ENCODE results near the gene ACAA1. TPM values are rescaled to one million over a fixed set of nuclear protein-coding genes. Genes with fewer than 3 reads are reported as not detected.

ACAA1 gene
- total RNA-seq, 2 experiments from 2014 or later: 99.7 to 104 TPM

DNA sequence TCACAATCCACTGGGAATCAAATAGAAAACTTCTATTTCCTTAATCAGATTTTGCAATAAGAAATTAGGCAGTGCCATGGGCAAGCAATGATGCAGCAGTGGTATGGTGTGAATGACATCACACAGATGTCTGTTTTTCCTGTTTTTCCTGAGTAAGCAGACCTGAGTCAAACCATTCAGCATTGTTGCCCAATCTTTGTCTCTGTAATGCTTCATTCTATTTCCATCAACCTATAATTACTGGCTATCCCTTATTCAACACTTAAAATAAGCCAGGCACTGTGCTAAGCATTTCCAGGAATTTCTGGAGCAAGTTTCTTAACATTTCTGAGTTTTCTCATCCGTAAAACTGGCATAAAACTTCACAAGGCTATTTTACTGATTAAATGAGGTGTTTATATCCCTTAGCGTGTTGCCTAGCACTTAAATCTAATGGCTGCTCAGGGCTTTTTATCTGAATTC is 17.1 kb upstream of the ACAA1 start:
- DNase-seq: no peak
- H3K27me3 Mint-ChIP-seq (ENCODE audit: low read depth): no peaks in the 10 kb centered on the region
- no peak overlapping the region for H3K4me3 Mint-ChIP-seq
- no peak for ATAC-seq
- H3K9me3 Mint-ChIP-seq (ENCODE audit: insufficient read depth): no peaks in the 10 kb centered on the region
- ChIA-PET POLR2A (interaction anchor here (1.7 to 6.8 kb wide), 3 partner anchors 10 to 17 kb away, joined by 5 to 57 read pairs (median 8); partner anchors contain the start of genes ACAA1 and OXSR1), CTCF (interaction anchor here (0.9 to 4.8 kb wide), 3 partner anchors 10 to 57 kb away, joined by 3 to 50 read pairs (median 4); partner anchors contain the start of gene OXSR1)
- no peak overlapping the region for H3K27ac Mint-ChIP-seq
- no peaks in the 10 kb centered on the region for H3K36me3 Mint-ChIP-seq (ENCODE audit: low read depth)
- H3K4me1 Mint-ChIP-seq (ENCODE audit: low read depth): peaks cover 42% of the 10 kb centered on the region

GRCh38 chr3:38153221-38153620 is 16.3 kb upstream of the ACAA1 start:
- no peak for DNase-seq
- no peaks in the 10 kb centered on the region for H3K9me3 Mint-ChIP-seq (ENCODE audit: insufficient read depth)
- no peaks in the 10 kb centered on the region for H3K36me3 Mint-ChIP-seq (ENCODE audit: low read depth)
- ChIA-PET POLR2A (interaction anchor here (1.3 to 6.8 kb wide), 3 partner anchors 11 to 16 kb away, joined by 8 to 57 read pairs (median 9); partner anchors contain the start of genes ACAA1 and OXSR1), CTCF (interaction anchor here (4.8 kb wide), 1 partner anchor 11 kb away, joined by 50 read pairs; the partner anchor contains the start of gene OXSR1)
- no peak overlapping the region for H3K27ac Mint-ChIP-seq
- H3K4me3 Mint-ChIP-seq: no peak overlapping the region
- H3K4me1 Mint-ChIP-seq (ENCODE audit: low read depth): peaks cover 43% of the 10 kb centered on the region
- no peak for ATAC-seq
- no peaks in the 10 kb centered on the region for H3K27me3 Mint-ChIP-seq (ENCODE audit: low read depth)

- no peak for ATAC-seq
- DNase-seq: no peak
These were observed 15.7 kb upstream of the ACAA1 start for GRCh38 chr3:38152609-38153008.

GRCh38 chr3:38151667-38152265 is 14.8 kb upstream of the ACAA1 start:
- ATAC-seq (peak; percentile 67), DNase-seq (no peak)
- POLR2A ChIA-PET: interaction anchor here (1.3 to 6.8 kb wide), 3 partner anchors 12 to 14 kb away, joined by 9 to 57 read pairs (median 11); partner anchors contain the start of genes ACAA1 and OXSR1
- H3K36me3 Mint-ChIP-seq (ENCODE audit: low read depth): peaks cover 9% of the 10 kb centered on the region
- peaks cover 12% of the 10 kb centered on the region for H3K9me3 Mint-ChIP-seq (ENCODE audit: insufficient read depth)
- peaks cover 46% of the 10 kb centered on the region for H3K4me1 Mint-ChIP-seq (ENCODE audit: low read depth)
- H3K27me3 Mint-ChIP-seq (ENCODE audit: low read depth): no peaks in the 10 kb centered on the region
- H3K27ac Mint-ChIP-seq: peak overlapping the region; percentile 83
- H3K4me3 Mint-ChIP-seq: no peak overlapping the region
- CTCF ChIA-PET: interaction anchor here (4.8 kb wide), 1 partner anchor 12 kb away, joined by 50 read pairs; the partner anchor contains the start of gene OXSR1

More at GRCh38 chr3:38152609-38153008, 15.7 kb upstream of the ACAA1 start:
- peaks cover under 1% of the 10 kb centered on the region for H3K36me3 Mint-ChIP-seq (ENCODE audit: low read depth)
- H3K27ac Mint-ChIP-seq: no peak overlapping the region
- CTCF ChIA-PET: interaction anchor here (4.8 kb wide), 1 partner anchor 11 kb away, joined by 50 read pairs; the partner anchor contains the start of gene OXSR1
- H3K4me1 Mint-ChIP-seq (ENCODE audit: low read depth): peaks cover 46% of the 10 kb centered on the region
- peaks cover 4% of the 10 kb centered on the region for H3K9me3 Mint-ChIP-seq (ENCODE audit: insufficient read depth)
- POLR2A ChIA-PET: interaction anchor here (1.3 to 6.8 kb wide), 3 partner anchors 12 to 15 kb away, joined by 9 to 57 read pairs (median 11); partner anchors contain the start of genes ACAA1 and OXSR1
- H3K4me3 Mint-ChIP-seq: no peak overlapping the region
- H3K27me3 Mint-ChIP-seq (ENCODE audit: low read depth): no peaks in the 10 kb centered on the region

DNA sequence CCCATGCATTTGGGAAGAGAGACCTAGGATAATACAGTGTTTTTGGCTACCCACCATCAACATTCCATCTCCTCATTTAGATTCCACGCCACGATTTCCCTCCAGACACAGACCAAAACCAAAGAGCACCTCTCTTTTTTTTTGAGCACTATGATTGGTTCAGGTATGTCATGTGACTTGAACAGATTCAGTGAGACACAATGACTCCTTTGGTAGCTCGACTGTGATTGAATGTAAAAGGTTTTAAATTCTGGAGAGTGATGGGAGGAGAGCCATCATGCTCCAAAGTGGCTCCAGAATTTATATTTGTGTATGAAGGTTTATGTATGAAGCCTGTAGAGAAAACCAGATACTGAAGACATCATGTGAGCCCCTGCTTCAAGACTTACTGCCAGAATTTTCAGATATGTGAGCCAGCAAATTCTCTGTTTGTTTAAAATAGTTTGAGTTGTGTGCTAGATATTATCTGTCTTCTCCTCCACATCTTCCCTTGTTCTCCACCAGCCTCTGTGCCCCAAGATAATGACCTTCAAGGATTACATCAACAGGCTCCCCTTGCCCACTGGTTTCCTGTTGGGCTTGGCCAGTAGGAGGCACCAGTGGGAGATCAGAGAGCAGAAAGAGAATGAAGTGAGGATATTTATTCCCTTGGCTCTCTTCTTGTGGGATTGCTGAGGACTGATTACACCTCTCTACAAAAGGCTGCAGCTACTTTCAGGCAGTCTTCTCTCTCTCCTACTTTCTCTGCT is 14.0 kb upstream of the ACAA1 start:
- H3K36me3 Mint-ChIP-seq (ENCODE audit: low read depth): peaks cover 14% of the 10 kb centered on the region
- peak overlapping the region; percentile 83 for H3K27ac Mint-ChIP-seq
- ATAC-seq: no peak
- ChIA-PET POLR2A (interaction anchor here (2.2 to 6.8 kb wide), 2 partner anchors 13 to 14 kb away, joined by 11 to 57 read pairs; partner anchors contain the start of genes ACAA1 and OXSR1), CTCF (interaction anchor here (4.8 kb wide), 1 partner anchor 13 kb away, joined by 50 read pairs; the partner anchor contains the start of gene OXSR1)
- no peak for DNase-seq
- no peaks in the 10 kb centered on the region for H3K27me3 Mint-ChIP-seq (ENCODE audit: low read depth)
- H3K4me1 Mint-ChIP-seq (ENCODE audit: low read depth): peaks cover 46% of the 10 kb centered on the region
- no peak overlapping the region for H3K4me3 Mint-ChIP-seq
- H3K9me3 Mint-ChIP-seq (ENCODE audit: insufficient read depth): peaks cover 19% of the 10 kb centered on the region

DNA sequence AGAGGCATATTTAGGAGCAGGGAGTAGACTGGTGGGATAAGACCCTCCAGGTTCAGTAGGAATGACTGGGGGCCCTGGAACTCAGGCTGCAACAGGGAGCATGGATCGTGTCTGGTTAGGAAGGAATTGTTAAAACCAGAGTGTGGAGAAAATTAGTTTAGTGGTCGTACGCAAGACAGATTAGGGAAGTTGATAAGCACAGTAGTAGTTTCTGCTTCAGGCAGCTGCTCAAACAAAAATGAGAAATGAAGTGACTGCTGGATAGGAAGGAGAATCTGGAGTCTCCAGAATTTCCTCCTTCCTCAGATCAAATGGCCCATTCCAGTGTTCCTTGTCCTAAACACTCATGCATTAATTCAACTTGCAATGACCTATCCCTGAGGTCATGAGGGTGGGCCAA is 12.8 kb upstream of the ACAA1 start:
- DNase-seq: no peak
- no peak overlapping the region for H3K4me3 Mint-ChIP-seq
- no peaks in the 10 kb centered on the region for H3K27me3 Mint-ChIP-seq (ENCODE audit: low read depth)
- H3K27ac Mint-ChIP-seq: no peak overlapping the region
- H3K36me3 Mint-ChIP-seq (ENCODE audit: low read depth): peaks cover 14% of the 10 kb centered on the region
- no peak for ATAC-seq
- POLR2A ChIA-PET: interaction anchor here (6.8 kb wide), 1 partner anchor 15 kb away, joined by 57 read pairs; the partner anchor contains the start of gene OXSR1
- H3K9me3 Mint-ChIP-seq (ENCODE audit: insufficient read depth): peaks cover 19% of the 10 kb centered on the region
- CTCF ChIA-PET: interaction anchor here (2.0 kb wide), 1 partner anchor 14 kb away, joined by 7 read pairs; no protein-coding TSS in a partner anchor
- H3K4me1 Mint-ChIP-seq (ENCODE audit: low read depth): peaks cover 39% of the 10 kb centered on the region

DNA sequence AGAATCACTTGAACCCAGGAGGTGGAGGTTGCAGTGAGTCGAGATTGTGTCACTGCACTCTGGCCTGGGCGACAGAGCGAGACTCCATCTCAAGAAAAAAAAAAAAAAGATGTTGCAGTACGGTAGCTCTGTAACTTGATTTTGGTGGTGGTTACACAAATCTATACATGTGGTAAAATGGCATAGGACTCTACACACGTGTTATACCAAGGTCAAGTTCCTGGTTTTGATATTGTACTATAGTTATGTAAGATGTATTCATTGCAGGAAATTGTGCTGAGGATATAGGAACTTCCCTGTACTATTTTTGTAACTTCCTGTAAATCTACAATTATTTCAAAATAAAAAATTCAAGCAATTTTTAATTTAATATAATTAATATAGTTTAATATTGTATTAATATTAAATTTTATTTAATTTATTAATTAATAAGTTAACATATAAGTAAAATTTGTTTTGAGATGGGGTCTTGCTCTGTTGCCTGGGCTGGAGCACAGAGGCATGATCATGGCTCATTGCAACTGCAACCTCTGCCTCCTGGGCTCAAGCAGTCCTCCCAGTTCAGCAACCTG is 11.5 kb upstream of the ACAA1 start:
- Mint-ChIP-seq H3K36me3 (ENCODE audit: low read depth) (peaks cover 14% of the 10 kb centered on the region), H3K4me1 (ENCODE audit: low read depth) (peaks cover 28% of the 10 kb centered on the region), H3K4me3 (no peak overlapping the region), H3K9me3 (ENCODE audit: insufficient read depth) (peaks cover 19% of the 10 kb centered on the region), H3K27me3 (ENCODE audit: low read depth) (no peaks in the 10 kb centered on the region), H3K27ac (no peak overlapping the region)
- ChIA-PET CTCF (interaction anchor here (0.6 to 2.0 kb wide), 3 partner anchors 15 to 150 kb away, joined by 4 to 7 read pairs (median 5); partner anchors contain the start of gene OXSR1), POLR2A (interaction anchor here (1.9 to 6.8 kb wide), 2 partner anchors 16 to 17 kb away, joined by 10 to 57 read pairs; partner anchors contain the start of gene OXSR1)
- ATAC-seq (no peak), DNase-seq (peak; percentile 11)

DNA sequence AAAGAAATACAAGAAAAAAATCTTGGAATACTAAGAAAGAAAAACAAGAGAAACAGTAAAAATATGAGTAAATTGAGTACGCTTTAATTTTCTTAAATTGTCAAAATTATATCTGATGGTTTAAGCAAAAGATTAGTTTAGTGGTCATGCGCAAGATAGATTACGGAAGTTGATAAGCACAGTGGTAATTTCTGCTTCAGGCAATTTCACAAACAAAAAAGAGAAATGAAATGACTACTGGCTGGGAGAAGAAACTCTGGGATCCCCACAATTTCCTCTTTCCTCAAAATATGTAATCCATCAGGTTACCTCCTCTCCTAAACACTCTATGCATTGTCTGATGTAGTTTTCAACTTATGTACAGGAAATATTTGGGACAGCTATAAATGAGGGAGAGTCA is 10.5 kb upstream of the ACAA1 start:
- ATAC-seq (no peak), DNase-seq (no peak)
- CTCF ChIA-PET: interaction anchor here (1.2 kb wide), 1 partner anchor 18 kb away, joined by 4 read pairs; the partner anchor contains the start of gene OXSR1
- POLR2A ChIA-PET: interaction anchor here (1.9 kb wide), 1 partner anchor 18 kb away, joined by 10 read pairs; the partner anchor contains the start of gene OXSR1
- Mint-ChIP-seq H3K27ac (no peak overlapping the region), H3K4me3 (no peak overlapping the region), H3K4me1 (ENCODE audit: low read depth) (peaks cover 21% of the 10 kb centered on the region), H3K27me3 (ENCODE audit: low read depth) (no peaks in the 10 kb centered on the region), H3K36me3 (ENCODE audit: low read depth) (peaks cover 17% of the 10 kb centered on the region), H3K9me3 (ENCODE audit: insufficient read depth) (peaks cover 19% of the 10 kb centered on the region)

DNA sequence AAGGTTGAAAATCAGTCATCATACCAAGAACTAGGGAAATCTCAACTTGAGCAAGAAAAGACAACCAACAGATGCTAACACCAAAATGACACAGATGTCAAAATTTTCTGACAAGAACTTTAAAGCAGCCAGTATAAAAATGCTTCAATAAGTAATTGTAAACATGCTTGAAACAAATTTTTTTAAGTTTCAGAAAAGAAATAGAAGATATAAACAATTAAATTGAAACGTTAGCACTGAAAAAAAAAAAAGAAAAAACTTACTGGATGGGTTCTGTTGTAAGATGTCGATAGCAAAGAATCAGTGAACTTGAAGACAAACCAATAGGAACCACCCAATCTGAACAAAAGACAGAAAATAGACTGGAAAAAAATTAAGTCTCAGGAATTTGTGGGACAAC is 9.6 kb upstream of the ACAA1 start:
- Mint-ChIP-seq H3K4me1 (ENCODE audit: low read depth) (peaks cover 17% of the 10 kb centered on the region), H3K27ac (no peak overlapping the region), H3K27me3 (ENCODE audit: low read depth) (no peaks in the 10 kb centered on the region), H3K36me3 (ENCODE audit: low read depth) (peaks cover 25% of the 10 kb centered on the region), H3K4me3 (no peak overlapping the region), H3K9me3 (ENCODE audit: insufficient read depth) (peaks cover 19% of the 10 kb centered on the region)
- ChIA-PET POLR2A (interaction anchor here (1.9 kb wide), 1 partner anchor 19 kb away, joined by 10 read pairs; the partner anchor contains the start of gene OXSR1), CTCF (no interaction called here)
- DNase-seq (no peak), ATAC-seq (no peak)

DNA sequence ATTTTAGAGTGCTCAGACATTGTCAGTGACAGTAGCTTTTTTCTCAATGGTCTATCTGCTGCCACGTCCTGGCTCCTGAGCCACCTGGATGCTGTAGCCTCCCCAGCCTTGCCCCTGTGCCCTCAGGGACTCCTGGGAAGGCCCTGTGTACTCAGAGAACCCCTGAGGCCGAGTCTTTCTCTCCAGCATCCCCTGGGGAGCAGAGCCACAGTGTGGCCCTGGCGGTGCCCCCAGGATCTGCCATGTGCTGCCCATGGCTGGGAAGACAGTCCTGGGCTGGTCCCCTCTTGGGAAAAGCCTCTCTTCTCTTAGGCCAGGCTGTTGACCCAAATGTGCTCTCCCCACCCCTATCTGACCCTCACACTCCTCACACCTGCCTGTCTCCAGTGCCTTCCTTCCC is 6.6 kb upstream of the ACAA1 start:
- CTCF ChIA-PET: interaction anchor here (5.1 kb wide), 1 partner anchor 21 kb away, joined by 30 read pairs; the partner anchor contains the start of gene OXSR1
- no peak overlapping the region for H3K4me3 Mint-ChIP-seq
- H3K27ac Mint-ChIP-seq: no peak overlapping the region
- H3K9me3 Mint-ChIP-seq (ENCODE audit: insufficient read depth): peaks cover 19% of the 10 kb centered on the region
- peaks cover 45% of the 10 kb centered on the region for H3K36me3 Mint-ChIP-seq (ENCODE audit: low read depth)
- H3K27me3 Mint-ChIP-seq (ENCODE audit: low read depth): no peaks in the 10 kb centered on the region
- peaks cover 29% of the 10 kb centered on the region for H3K4me1 Mint-ChIP-seq (ENCODE audit: low read depth)
- DNase-seq: no peak
- no peak for ATAC-seq
- POLR2A ChIA-PET: interaction anchor here (7.5 kb wide), 1 partner anchor 22 kb away, joined by 153 read pairs; the partner anchor contains the start of gene OXSR1

GRCh38 chr3:38142959-38143358 is 6.0 kb upstream of the ACAA1 start:
- ATAC-seq (no peak), DNase-seq (no peak)
- ChIA-PET CTCF (interaction anchor here (1.2 to 5.1 kb wide), 2 partner anchors 21 to 337 kb away, joined by 3 to 30 read pairs; partner anchors contain the start of gene OXSR1), POLR2A (interaction anchor here (7.5 kb wide), 1 partner anchor 22 kb away, joined by 153 read pairs; the partner anchor contains the start of gene OXSR1)
- Mint-ChIP-seq H3K9me3 (ENCODE audit: insufficient read depth) (peaks cover 19% of the 10 kb centered on the region), H3K27me3 (ENCODE audit: low read depth) (no peaks in the 10 kb centered on the region), H3K4me3 (no peak overlapping the region), H3K4me1 (ENCODE audit: low read depth) (peaks cover 31% of the 10 kb centered on the region), H3K27ac (no peak overlapping the region), H3K36me3 (ENCODE audit: low read depth) (peaks cover 45% of the 10 kb centered on the region)

All from activated CD8-positive, alpha-beta T cell treated with anti-CD3 and anti-CD28 coated beads, Interleukin-2, amount 10 ng/mL, durations not matched to agents 7 days and 5 days (primary cell).